Measurements from ENCODE around the gene DNAJB8. TPM values are rescaled to one million over a fixed set of nuclear protein-coding genes. Genes with fewer than 3 reads are reported as not detected.
A peak's percentile ranks its signal among the peaks of the same experiment; 100 is the strongest.

DNAJB8 gene
- total RNA-seq, 4 donors from 2014 or later = not detected

- Histone ChIP-seq H3K9me3 (no peaks in the 10 kb centered on the region), H3K4me1 (no peaks in the 10 kb centered on the region), H3K27ac (replicated peaks in 1 of 4) (no peak overlapping the region), H3K36me3 (no peaks in the 10 kb centered on the region), H3K27me3 (peaks cover 0 to 52% (median 0%) of the 10 kb centered on the region in 4 donors), H3K4me3 (no peak overlapping the region)
- DNase-seq (ENCODE audit: extremely low spot score) = no peak
- intact Hi-C loops (cut with DNase I) = no loop called here
- WGBS = 41% methylated on average over 1 of the region's 1 CpG
- TF ChIP-seq POLR2A (IDR thresholded peaks at IDR 0.05; ENCODE audit: low read depth) (no peak), POLR2AphosphoS5 (IDR thresholded peaks at IDR 0.05) (no peak), EP300 (IDR thresholded peaks at IDR 0.05) (no peak)
- TF ChIP-seq, protein P1, sequence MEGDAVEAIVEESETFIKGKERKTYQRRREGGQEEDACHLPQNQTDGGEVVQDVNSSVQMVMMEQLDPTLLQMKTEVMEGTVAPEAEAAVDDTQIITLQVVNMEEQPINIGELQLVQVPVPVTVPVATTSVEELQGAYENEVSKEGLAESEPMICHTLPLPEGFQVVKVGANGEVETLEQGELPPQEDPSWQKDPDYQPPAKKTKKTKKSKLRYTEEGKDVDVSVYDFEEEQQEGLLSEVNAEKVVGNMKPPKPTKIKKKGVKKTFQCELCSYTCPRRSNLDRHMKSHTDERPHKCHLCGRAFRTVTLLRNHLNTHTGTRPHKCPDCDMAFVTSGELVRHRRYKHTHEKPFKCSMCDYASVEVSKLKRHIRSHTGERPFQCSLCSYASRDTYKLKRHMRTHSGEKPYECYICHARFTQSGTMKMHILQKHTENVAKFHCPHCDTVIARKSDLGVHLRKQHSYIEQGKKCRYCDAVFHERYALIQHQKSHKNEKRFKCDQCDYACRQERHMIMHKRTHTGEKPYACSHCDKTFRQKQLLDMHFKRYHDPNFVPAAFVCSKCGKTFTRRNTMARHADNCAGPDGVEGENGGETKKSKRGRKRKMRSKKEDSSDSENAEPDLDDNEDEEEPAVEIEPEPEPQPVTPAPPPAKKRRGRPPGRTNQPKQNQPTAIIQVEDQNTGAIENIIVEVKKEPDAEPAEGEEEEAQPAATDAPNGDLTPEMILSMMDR (IDR thresholded peaks at IDR 0.05) = no peak
Observed at GRCh38 chr3:128464702-128465101, 2.0 kb downstream of the DNAJB8 start.

DNA sequence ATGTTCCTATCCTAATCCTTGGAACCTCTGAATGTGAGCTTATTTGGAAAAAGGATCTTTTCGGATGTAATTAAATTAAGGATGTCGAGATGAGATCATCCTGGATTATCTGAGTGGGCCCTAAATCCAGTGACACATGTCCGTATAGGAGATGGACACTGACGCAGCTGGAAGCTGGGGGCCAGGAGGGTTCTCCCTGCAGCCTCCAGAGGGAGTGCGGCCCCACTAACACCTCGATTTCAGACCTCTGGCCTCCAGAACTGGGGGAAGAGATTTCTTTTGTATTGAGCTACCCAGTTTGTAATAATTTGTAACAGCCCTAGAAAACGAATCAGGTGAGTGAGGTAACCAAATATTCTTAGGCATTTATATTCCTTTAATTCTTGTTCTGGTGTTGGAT lies 2.5 kb downstream of the DNAJB8 start:
- H3K27ac ChIP-seq (replicated peaks in 1 of 4) = no peak overlapping the region
- intact Hi-C loops (cut with DNase I) = no loop called here
- H3K9me3 ChIP-seq = no peaks in the 10 kb centered on the region
- no peak for TF ChIP-seq POLR2A (IDR thresholded peaks at IDR 0.05; ENCODE audit: low read depth)
- TF ChIP-seq, protein P1 (IDR thresholded peaks at IDR 0.05) = peak in 1 of 3 experiments; percentile 14
- H3K4me3 ChIP-seq = no peak overlapping the region
- peaks cover 0 to 49% (median 0%) of the 10 kb centered on the region in 4 donors for H3K27me3 ChIP-seq
- H3K4me1 ChIP-seq = no peaks in the 10 kb centered on the region
- H3K36me3 ChIP-seq = no peaks in the 10 kb centered on the region
- no peak for DNase-seq (ENCODE audit: extremely low spot score)
- 73% methylated on average over 5 of the region's 7 CpGs for WGBS

DNA sequence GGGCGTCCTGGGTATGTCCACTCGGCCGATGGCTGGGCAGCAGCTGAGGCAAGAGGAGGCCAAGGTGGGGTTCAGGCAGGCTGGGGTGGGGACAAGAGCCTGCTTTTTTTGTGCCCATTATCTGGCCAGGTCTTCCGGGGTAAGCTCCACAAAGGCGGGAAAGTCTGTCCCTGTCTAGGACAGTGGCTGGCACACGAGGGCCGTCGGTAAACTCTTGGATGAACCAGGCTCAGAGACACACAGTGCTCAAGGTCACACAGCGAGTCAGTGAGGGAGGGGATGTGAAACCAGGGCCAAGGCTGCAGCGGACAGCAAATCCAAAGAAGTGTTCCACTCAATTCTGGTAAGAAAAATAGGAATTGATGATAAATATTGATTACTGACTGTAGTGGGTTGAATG lies 2.9 kb downstream of the DNAJB8 start:
- peaks cover 0 to 46% (median 0%) of the 10 kb centered on the region in 4 donors for H3K27me3 ChIP-seq
- no peak for TF ChIP-seq EP300 (IDR thresholded peaks at IDR 0.05)
- TF ChIP-seq POLR2AphosphoS5 (IDR thresholded peaks at IDR 0.05) = no peak
- TF ChIP-seq, protein P1 (IDR thresholded peaks at IDR 0.05) = no peak
- no peak for TF ChIP-seq POLR2A (IDR thresholded peaks at IDR 0.05; ENCODE audit: low read depth)
- H3K4me1 ChIP-seq = no peaks in the 10 kb centered on the region
- 93% methylated on average over 10 of the region's 10 CpGs for WGBS
- H3K9me3 ChIP-seq = no peaks in the 10 kb centered on the region
- no peak overlapping the region for H3K27ac ChIP-seq (replicated peaks in 1 of 4)
- intact Hi-C loops (cut with DNase I) = no loop called here
- no peak overlapping the region for H3K4me3 ChIP-seq
- no peaks in the 10 kb centered on the region for H3K36me3 ChIP-seq
- no peak for DNase-seq (ENCODE audit: extremely low spot score)

GRCh38 chr3:128463354-128463753 lies 3.3 kb downstream of the DNAJB8 start:
- 100% methylated on average over 2 of the region's 11 CpGs for WGBS
- H3K36me3 ChIP-seq = no peaks in the 10 kb centered on the region
- TF ChIP-seq POLR2AphosphoS5 (IDR thresholded peaks at IDR 0.05) (no peak), POLR2A (IDR thresholded peaks at IDR 0.05; ENCODE audit: low read depth) (no peak), EP300 (IDR thresholded peaks at IDR 0.05) (no peak)
- TF ChIP-seq, protein P1 (IDR thresholded peaks at IDR 0.05) = no peak
- no peak for DNase-seq (ENCODE audit: extremely low spot score)
- H3K27ac ChIP-seq (replicated peaks in 1 of 4) = no peak overlapping the region
- no peak overlapping the region for H3K4me3 ChIP-seq
- no peaks in the 10 kb centered on the region for H3K9me3 ChIP-seq
- H3K4me1 ChIP-seq = no peaks in the 10 kb centered on the region
- intact Hi-C loops (cut with DNase I) = no loop called here
- peaks cover 0 to 42% (median 0%) of the 10 kb centered on the region in 4 donors for H3K27me3 ChIP-seq

GRCh38 chr3:128462931-128463330 lies 3.8 kb downstream of the DNAJB8 start:
- TF ChIP-seq POLR2A (IDR thresholded peaks at IDR 0.05; ENCODE audit: low read depth) (no peak), POLR2AphosphoS5 (IDR thresholded peaks at IDR 0.05) (no peak), EP300 (IDR thresholded peaks at IDR 0.05) (no peak)
- TF ChIP-seq, protein P1 (IDR thresholded peaks at IDR 0.05) = no peak
- H3K4me3 ChIP-seq = no peak overlapping the region
- H3K4me1 ChIP-seq = no peaks in the 10 kb centered on the region
- no peaks in the 10 kb centered on the region for H3K36me3 ChIP-seq
- WGBS = 89% methylated on average over 11 of the region's 20 CpGs
- intact Hi-C loops (cut with DNase I) = no loop called here
- DNase-seq (ENCODE audit: extremely low spot score) = no peak
- peaks cover 0 to 38% (median 0%) of the 10 kb centered on the region in 4 donors for H3K27me3 ChIP-seq
- H3K27ac ChIP-seq (replicated peaks in 1 of 4) = no peak overlapping the region
- no peaks in the 10 kb centered on the region for H3K9me3 ChIP-seq
